H1 (cell line): Measurements from ENCODE around the gene MAP3K13.

ENCODE experiments used
- CTCF ChIP-seq, 3 experiments: IDR thresholded peaks; 1 replicate in 2 of 3; 2 replicates in 1 of 3; pipeline versions ENCODE4 v1.5.1 to v1.6.1; 2011; ENCODE audit warnings: low read length in 3 of 3, mild to moderate bottlenecking in 3 of 3, inconsistent platforms in 2 of 3, low read depth in 1 of 3, moderate library complexity in 1 of 3; ENCODE audit not compliant: insufficient read depth in 1 of 3; ENCODE audit errors: control extremely low read depth in 1 of 3
- E2F6 ChIP-seq: IDR thresholded peaks from 2 replicates; pipeline ENCODE4 v1.6.1; 2012; ENCODE audit warnings: inconsistent platforms
- GABPA ChIP-seq: IDR thresholded peaks from 2 replicates; pipeline ENCODE4 v1.6.1; 2011; ENCODE audit warnings: mild to moderate bottlenecking, low read length, moderate library complexity, borderline replicate concordance; ENCODE audit not compliant: insufficient read depth
- POLR2A ChIP-seq, 2 experiments: IDR thresholded peaks; 1 replicate in 1 of 2; 2 replicates in 1 of 2; pipeline ENCODE4 v1.6.1; 2011; ENCODE audit warnings: low read depth in 2 of 2, low read length in 2 of 2, mild to moderate bottlenecking in 2 of 2; ENCODE audit errors: control extremely low read depth in 1 of 2
- POLR2AphosphoS5 ChIP-seq: IDR thresholded peaks from 2 replicates; pipeline ENCODE4 v1.6.1; 2011; ENCODE audit warnings: low read depth, low read length
- RAD21 ChIP-seq, 2 experiments: IDR thresholded peaks in 1 of 2; conservative IDR thresholded peaks in 1 of 2; 2 replicates each; pipeline ENCODE4 v1.6.1; 2011; ENCODE audit warnings: low read depth in 2 of 2, low read length in 2 of 2, improper control_type of control experiment in 1 of 2, inconsistent platforms in 1 of 2, mild to moderate bottlenecking in 1 of 2, moderate library complexity in 1 of 2
- RNF2 ChIP-seq: fragments of 200-900, 300-1000 bp; sonication (generic); IDR thresholded peaks from 2 replicates; pipeline ENCODE4 v1.7.1; 2016; ENCODE audit warnings: borderline replicate concordance, low read depth, mild to moderate bottlenecking, antibody characterized with exemption, low read length; ENCODE audit not compliant: poor library complexity, severe bottlenecking; ENCODE audit errors: missing control alignments
- SIN3A ChIP-seq, 2 experiments: IDR thresholded peaks in 1 of 2; conservative IDR thresholded peaks in 1 of 2; 2 replicates each; pipeline ENCODE4 v1.6.1; 2011 to 2012; ENCODE audit warnings: low read length in 2 of 2, improper control_type of control experiment in 1 of 2, low read depth in 1 of 2, mild to moderate bottlenecking in 1 of 2
- SP2 ChIP-seq: IDR thresholded peaks from 2 replicates; pipeline ENCODE4 v1.6.1; 2012; ENCODE audit warnings: mild to moderate bottlenecking, low read length, inconsistent platforms
- SRF ChIP-seq: IDR thresholded peaks from 2 replicates; pipeline ENCODE4 v1.6.1; 2011; ENCODE audit warnings: mild to moderate bottlenecking, low read depth, low read length, moderate library complexity
- USF2 ChIP-seq: IDR thresholded peaks from 2 replicates; pipeline ENCODE4 v1.6.1; 2011; ENCODE audit warnings: low read length, improper control_type of control experiment

GRCh38 chr3:185416513-185416912 is 53.6 kb downstream of the MAP3K13 start:
- TF ChIP-seq RAD21 (IDR thresholded peaks at IDR 0.05 in 1 of 2, conservative IDR thresholded peaks at IDR 0.05 in 1 of 2; ENCODE audit: low read depth in 2 of 2, low read length in 2 of 2) (no peak), CTCF (IDR thresholded peaks at IDR 0.05; ENCODE audit: control extremely low read depth in 1 of 3, insufficient read depth in 1 of 3, low read depth in 1 of 3, low read length in 3 of 3) (no peak), POLR2AphosphoS5 (no peak), SRF (no peak), GABPA (no peak), POLR2A (IDR thresholded peaks at IDR 0.05; ENCODE audit: control extremely low read depth in 1 of 2, low read depth in 2 of 2, low read length in 2 of 2) (no peak), SP2 (no peak), E2F6 (no peak), SIN3A (conservative IDR thresholded peaks at IDR 0.05 in 1 of 2, IDR thresholded peaks at IDR 0.05 in 1 of 2; ENCODE audit: low read depth in 1 of 2, low read length in 2 of 2) (no peak), RNF2 (no peak), USF2 (no peak)
